ENCODE results near the gene CD44. TPM values are rescaled to one million over a fixed set of nuclear protein-coding genes. Genes with fewer than 3 reads are reported as not detected.

The CD44 gene
- total RNA-seq, 1 experiment from 2014 or later: 6.1 TPM

DNA sequence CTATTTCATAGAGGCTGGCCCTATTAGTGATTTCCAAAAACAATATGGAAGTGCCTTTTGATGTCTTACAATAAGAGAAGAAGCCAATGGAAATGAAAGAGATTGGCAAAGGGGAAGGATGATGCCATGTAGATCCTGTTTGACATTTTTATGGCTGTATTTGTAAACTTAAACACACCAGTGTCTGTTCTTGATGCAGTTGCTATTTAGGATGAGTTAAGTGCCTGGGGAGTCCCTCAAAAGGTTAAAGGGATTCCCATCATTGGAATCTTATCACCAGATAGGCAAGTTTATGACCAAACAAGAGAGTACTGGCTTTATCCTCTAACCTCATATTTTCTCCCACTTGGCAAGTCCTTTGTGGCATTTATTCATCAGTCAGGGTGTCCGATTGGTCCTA is 91.4 kb downstream of the CD44 start:
- H3K27ac Mint-ChIP-seq: no peak overlapping the region
- H3K4ac ChIP-seq (ENCODE audit: low read depth, low read length): no peak overlapping the region
- no CpG with 5 or more reads among the region's 1 CpG for WGBS (ENCODE audit: extremely low coverage, insufficient read length, low lambda C conversion rate)
- no peak overlapping the region for H3K4me3 Mint-ChIP-seq
- H3K36me3 Mint-ChIP-seq (ENCODE audit: insufficient read depth in 1 of 3, low read depth in 3 of 3): 0 out of 7 replicates have a peak, but pooled peaks cover 0 to 4% (median 0%) of the 10 kb centered on the region in 3 experiments
- H3K9me3 ChIP-seq (ENCODE audit: control insufficient read depth, low read depth, low read length): no peaks in the 10 kb centered on the region
- H3K23me2 ChIP-seq (ENCODE audit: insufficient read length, low read depth, low read length, poor library complexity, severe bottlenecking): no peaks in the 10 kb centered on the region
- H2AFZ ChIP-seq (ENCODE audit: low read length): no peak overlapping the region
- no peak overlapping the region for H2BK20ac ChIP-seq (ENCODE audit: low read depth, low read length, poor library complexity, severe bottlenecking)
- H2BK15ac ChIP-seq (ENCODE audit: low read depth, low read length): no peak overlapping the region
- H3K27me3 Mint-ChIP-seq (ENCODE audit: low read depth): no peaks in the 10 kb centered on the region; the same call in none of the 2 replicates
- no peaks in the 10 kb centered on the region for H3K4me1 Mint-ChIP-seq
- DNase-seq: no peak
- no peak overlapping the region for H3K27ac ChIP-seq (ENCODE audit: insufficient read length, low read depth, low read length)
- H4K20me1 ChIP-seq (ENCODE audit: control insufficient read depth, insufficient read depth, insufficient read length): no peaks in the 10 kb centered on the region
- H4K91ac ChIP-seq (ENCODE audit: insufficient read length, low read depth, low read length): no peak overlapping the region
- TF ChIP-seq, protein P1, sequence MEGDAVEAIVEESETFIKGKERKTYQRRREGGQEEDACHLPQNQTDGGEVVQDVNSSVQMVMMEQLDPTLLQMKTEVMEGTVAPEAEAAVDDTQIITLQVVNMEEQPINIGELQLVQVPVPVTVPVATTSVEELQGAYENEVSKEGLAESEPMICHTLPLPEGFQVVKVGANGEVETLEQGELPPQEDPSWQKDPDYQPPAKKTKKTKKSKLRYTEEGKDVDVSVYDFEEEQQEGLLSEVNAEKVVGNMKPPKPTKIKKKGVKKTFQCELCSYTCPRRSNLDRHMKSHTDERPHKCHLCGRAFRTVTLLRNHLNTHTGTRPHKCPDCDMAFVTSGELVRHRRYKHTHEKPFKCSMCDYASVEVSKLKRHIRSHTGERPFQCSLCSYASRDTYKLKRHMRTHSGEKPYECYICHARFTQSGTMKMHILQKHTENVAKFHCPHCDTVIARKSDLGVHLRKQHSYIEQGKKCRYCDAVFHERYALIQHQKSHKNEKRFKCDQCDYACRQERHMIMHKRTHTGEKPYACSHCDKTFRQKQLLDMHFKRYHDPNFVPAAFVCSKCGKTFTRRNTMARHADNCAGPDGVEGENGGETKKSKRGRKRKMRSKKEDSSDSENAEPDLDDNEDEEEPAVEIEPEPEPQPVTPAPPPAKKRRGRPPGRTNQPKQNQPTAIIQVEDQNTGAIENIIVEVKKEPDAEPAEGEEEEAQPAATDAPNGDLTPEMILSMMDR (conservative IDR thresholded peaks at IDR 0.05): no peak
- no peak overlapping the region for H3K14ac ChIP-seq (ENCODE audit: insufficient read depth, low read length)
- H3K4me2 ChIP-seq (ENCODE audit: insufficient read depth, insufficient read length, low read length): no peak overlapping the region
- no peak overlapping the region for H2BK120ac ChIP-seq (ENCODE audit: low read depth, low read length, poor library complexity, severe bottlenecking)
- no peak overlapping the region for H4K8ac ChIP-seq (replicated peaks; ENCODE audit: insufficient read length, low read depth, low read length)
- H3K9ac ChIP-seq (ENCODE audit: extremely low read depth, insufficient read length, low read length): no peak overlapping the region
- no peaks in the 10 kb centered on the region for H3K27me3 ChIP-seq (ENCODE audit: insufficient read depth, low read length)
- no peaks in the 10 kb centered on the region for H3K79me2 ChIP-seq (ENCODE audit: insufficient read depth, low read length)
- no peak overlapping the region for H2AK5ac ChIP-seq (ENCODE audit: insufficient read length, low read length)
- H3K56ac ChIP-seq (ENCODE audit: insufficient read length, low read depth, low read length): no peak overlapping the region
- H3K79me1 ChIP-seq (ENCODE audit: insufficient read depth, low read depth, low read length, poor library complexity, severe bottlenecking): no peaks in the 10 kb centered on the region
- H2BK12ac ChIP-seq (ENCODE audit: insufficient read length, low read depth, low read length): no peak overlapping the region
- no peak overlapping the region for H3K23ac ChIP-seq (ENCODE audit: insufficient read length, low read depth, low read length)
- no peak overlapping the region for H3T11ph ChIP-seq (ENCODE audit: low read length)
- no peaks in the 10 kb centered on the region; a peak in 1 of 5 replicates for H3K9me3 Mint-ChIP-seq
- H4K5ac ChIP-seq (ENCODE audit: insufficient read length, low read depth, low read length): no peak overlapping the region
- no peak overlapping the region for H2BK5ac ChIP-seq (ENCODE audit: insufficient read length, low read length)
- H3K18ac ChIP-seq (ENCODE audit: insufficient read length, low read depth, low read length): no peak overlapping the region
- no peaks in the 10 kb centered on the region for H3K4me1 ChIP-seq (ENCODE audit: insufficient read depth, low read length)
